CD4-positive, alpha-beta T cell (primary cell): ENCODE data around the gene USF2. TPM values are rescaled to one million over a fixed set of nuclear protein-coding genes. Genes with fewer than 3 reads are reported as not detected.

Experiments used
- ATAC-seq: fragments of 200-7000 bp; cut with Tn5 transposase; one replicate; pipeline ENCODE4 v1.10.0; 2022; ENCODE audit warnings: mild to moderate bottlenecking; ENCODE audit not compliant: poor library complexity
- CTCF ChIA-PET: fragments of 350-600 bp; sonication (Branson Sonifier 250); formaldehyde crosslinking; loops from one replicate; lab custom pipeline; 2021; ENCODE audit warnings: antibody characterized with exemption, inconsistent platforms; lab: Charles Lee
- POLR2A ChIA-PET: fragments of 350-600 bp; sonication (Branson Sonifier 250); formaldehyde crosslinking; loops from one replicate; lab custom pipeline; 2021; ENCODE audit warnings: antibody characterized with exemption, inconsistent platforms; lab: Charles Lee
- DNase-seq, 14 experiments: peaks; one replicate each; pipeline ENCODE4 v3.0.0-alpha.2; 2013 to 2020; ENCODE audit warnings: mixed read lengths in 2 of 14
- H3K27ac ChIP-seq, 2 donors: one replicate each; pipeline versions ENCODE4 v1.5.1 to v1.7.0; 2013; ENCODE audit warnings: low read length in 2 of 2, low read depth in 1 of 2, mild to moderate bottlenecking in 1 of 2
- H3K27me3 ChIP-seq, 2 experiments: 1 replicate in 1 of 2; 2 replicates in 1 of 2; pipeline versions ENCODE4 v1.6.1 to v1.7.0; 2013; ENCODE audit warnings: low read length in 2 of 2, control low read depth in 1 of 2, mild to moderate bottlenecking in 1 of 2, moderate library complexity in 1 of 2; ENCODE audit not compliant: insufficient read depth in 2 of 2, control insufficient read depth in 1 of 2
- H3K36me3 ChIP-seq: one replicate; pipeline ENCODE4 v1.6.1; 2013; ENCODE audit warnings: low read length, control low read depth; ENCODE audit not compliant: insufficient read depth
- H3K4me1 ChIP-seq: one replicate; pipeline ENCODE4 v1.6.1; 2013; ENCODE audit warnings: low read length, control low read depth; ENCODE audit not compliant: insufficient read depth
- H3K4me3 ChIP-seq: one replicate; pipeline ENCODE4 v1.5.1; 2013; ENCODE audit warnings: mild to moderate bottlenecking, low read length, moderate library complexity
- H3K9me3 ChIP-seq, 2 experiments: 1 replicate in 1 of 2; 2 replicates in 1 of 2; pipeline versions ENCODE4 v1.6.1 to v1.7.0; 2013; ENCODE audit warnings: low read length in 2 of 2, mild to moderate bottlenecking in 2 of 2, control low read depth in 1 of 2, moderate library complexity in 1 of 2; ENCODE audit not compliant: control insufficient read depth in 1 of 2, insufficient read depth in 1 of 2
- H3K27ac Mint-ChIP-seq: one replicate; pipeline ENCODE4 v1.8.0; 2020; ENCODE audit warnings: mixed read lengths
- H3K27me3 Mint-ChIP-seq: one replicate; pipeline ENCODE4 v1.8.0; 2021; ENCODE audit warnings: mixed read lengths
- H3K36me3 Mint-ChIP-seq: one replicate; pipeline ENCODE4 v1.8.0; 2021; ENCODE audit warnings: low read depth, mixed read lengths
- H3K4me1 Mint-ChIP-seq: one replicate; pipeline ENCODE4 v1.8.0; 2021; ENCODE audit warnings: low read depth, mixed read lengths
- H3K4me3 Mint-ChIP-seq: one replicate; pipeline ENCODE4 v1.8.0; 2020; ENCODE audit warnings: mild to moderate bottlenecking, mixed read lengths
- H3K9me3 Mint-ChIP-seq: one replicate; pipeline ENCODE4 v1.8.0; 2020; ENCODE audit warnings: mixed read lengths
- intact Hi-C, 2 experiments: fragments of 100-400 bp; cut with DNase I in 1 of 2; cut with micrococcal nuclease in 1 of 2; formaldehyde crosslinking; loops; one replicate each; pipeline versions ENCODE4 v1.15.1 to v1.9.0; 2023 to 2025; cut with DNase I, micrococcal nuclease
- total RNA-seq, 174 experiments: library from RNA in 2 of 174; stranded (reverse) in 2 of 174; gene quantifications; one replicate each; pipeline ENCODE4 v1.2.3 and lab custom pipeline; 2021 to 2026
- TF ChIP-seq, protein P1 (sequence below): fragments of 200-600 bp; IDR thresholded peaks from one replicate; pipeline ENCODE4 v1.8.0; 2022; ENCODE audit warnings: antibody characterized with exemption, mild to moderate bottlenecking

Gene USF2
- total RNA-seq, 2 experiments from 2014 or later: 335 to 344 TPM

DNA sequence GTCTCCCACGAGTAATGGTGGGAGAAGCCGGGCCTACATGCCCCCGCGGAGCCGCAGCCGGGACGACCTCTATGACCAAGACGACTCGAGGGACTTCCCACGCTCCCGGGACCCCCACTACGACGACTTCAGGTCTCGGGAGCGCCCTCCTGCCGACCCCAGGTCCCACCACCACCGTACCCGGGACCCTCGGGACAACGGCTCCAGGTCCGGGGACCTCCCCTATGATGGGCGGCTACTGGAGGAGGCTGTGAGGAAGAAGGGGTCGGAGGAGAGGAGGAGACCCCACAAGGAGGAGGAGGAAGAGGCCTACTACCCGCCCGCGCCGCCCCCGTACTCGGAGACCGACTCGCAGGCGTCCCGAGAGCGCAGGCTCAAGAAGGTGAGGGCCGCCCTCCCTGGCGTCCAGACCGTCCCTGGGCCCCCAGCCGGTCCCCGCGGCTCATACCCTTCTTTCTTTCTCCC is 1.4 kb upstream of the USF2 start:
- ChIA-PET CTCF (interaction anchor here (1.2 kb wide), 1 partner anchor 113 kb away, joined by 3 read pairs; no protein-coding TSS in a partner anchor), POLR2A (interaction anchor here (0.7 to 4.1 kb wide), 11 partner anchors 12 to 195 kb away, joined by 3 to 27 read pairs (median 7); partner anchors contain the start of gene FXYD5)
- peak overlapping the region; percentile 92 for H3K27ac Mint-ChIP-seq
- DNase-seq: peak in 10 of 14 experiments; percentile 28 to 59 (median 40)
- peak; percentile 16 for ATAC-seq
- Histone ChIP-seq H3K9me3 (no peaks in the 10 kb centered on the region), H3K4me1 (peaks cover 55% of the 10 kb centered on the region), H3K36me3 (peaks cover 30% of the 10 kb centered on the region), H3K27me3 (no peaks in the 10 kb centered on the region), H3K4me3 (peak overlapping the region; percentile 78), H3K27ac (peak overlapping the region; percentile 79 to 83)
- intact Hi-C loops: loop anchor here (2.0 to 10.0 kb wide), 5 partner anchors 17 to 447 kb away; partner anchors contain the start of genes FXYD7 (in 1 of the 2) and KMT2B (in 1 of the 2)
- peaks cover 33% of the 10 kb centered on the region for H3K4me1 Mint-ChIP-seq
- H3K27me3 Mint-ChIP-seq: no peaks in the 10 kb centered on the region
- peak overlapping the region; percentile 95 for H3K4me3 Mint-ChIP-seq
- H3K9me3 Mint-ChIP-seq: no peaks in the 10 kb centered on the region
- TF ChIP-seq, protein P1, sequence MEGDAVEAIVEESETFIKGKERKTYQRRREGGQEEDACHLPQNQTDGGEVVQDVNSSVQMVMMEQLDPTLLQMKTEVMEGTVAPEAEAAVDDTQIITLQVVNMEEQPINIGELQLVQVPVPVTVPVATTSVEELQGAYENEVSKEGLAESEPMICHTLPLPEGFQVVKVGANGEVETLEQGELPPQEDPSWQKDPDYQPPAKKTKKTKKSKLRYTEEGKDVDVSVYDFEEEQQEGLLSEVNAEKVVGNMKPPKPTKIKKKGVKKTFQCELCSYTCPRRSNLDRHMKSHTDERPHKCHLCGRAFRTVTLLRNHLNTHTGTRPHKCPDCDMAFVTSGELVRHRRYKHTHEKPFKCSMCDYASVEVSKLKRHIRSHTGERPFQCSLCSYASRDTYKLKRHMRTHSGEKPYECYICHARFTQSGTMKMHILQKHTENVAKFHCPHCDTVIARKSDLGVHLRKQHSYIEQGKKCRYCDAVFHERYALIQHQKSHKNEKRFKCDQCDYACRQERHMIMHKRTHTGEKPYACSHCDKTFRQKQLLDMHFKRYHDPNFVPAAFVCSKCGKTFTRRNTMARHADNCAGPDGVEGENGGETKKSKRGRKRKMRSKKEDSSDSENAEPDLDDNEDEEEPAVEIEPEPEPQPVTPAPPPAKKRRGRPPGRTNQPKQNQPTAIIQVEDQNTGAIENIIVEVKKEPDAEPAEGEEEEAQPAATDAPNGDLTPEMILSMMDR: no peak
- H3K36me3 Mint-ChIP-seq: peaks cover 52% of the 10 kb centered on the region

DNA sequence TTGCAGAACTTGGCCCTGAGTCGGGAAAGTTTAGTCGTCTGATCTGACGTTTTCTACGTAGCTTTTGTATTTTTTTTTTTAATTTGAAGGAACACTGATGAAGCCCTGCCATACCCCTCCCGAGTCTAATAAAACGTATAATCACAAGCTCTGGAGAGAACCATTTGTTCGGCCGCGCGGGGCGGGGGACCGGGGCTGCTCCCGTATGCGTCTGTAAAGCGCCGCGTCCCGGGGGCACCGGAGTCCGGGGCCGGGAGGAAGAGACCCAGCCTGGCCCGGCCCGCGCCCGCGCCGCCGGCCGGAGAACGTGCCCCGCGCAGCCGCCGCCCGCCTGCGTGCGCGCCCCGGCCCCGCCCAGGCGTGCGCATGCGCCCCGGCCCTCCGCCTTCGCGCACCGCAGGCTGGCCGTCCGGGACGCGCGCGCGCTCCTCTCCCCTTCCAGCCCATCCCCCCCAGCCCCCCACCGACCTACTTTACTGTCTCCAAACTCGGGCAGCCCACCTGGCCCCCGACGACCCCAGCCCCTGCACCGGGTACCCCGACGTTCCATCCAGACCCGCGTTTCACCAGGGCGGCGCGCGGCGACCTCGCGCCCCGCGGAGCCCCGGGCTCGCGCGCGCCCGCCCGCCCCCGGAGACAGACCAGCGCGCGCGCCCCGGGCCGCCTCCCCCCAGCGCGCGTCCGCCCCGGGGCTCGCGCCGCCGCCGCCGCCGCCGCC is 785 bp upstream of the USF2 start:
- Mint-ChIP-seq H3K9me3 (no peaks in the 10 kb centered on the region), H3K27me3 (no peaks in the 10 kb centered on the region), H3K27ac (peak overlapping the region; percentile 92), H3K36me3 (peaks cover 57% of the 10 kb centered on the region), H3K4me1 (peaks cover 34% of the 10 kb centered on the region), H3K4me3 (peak overlapping the region; percentile 95)
- TF ChIP-seq, protein P1: no peak
- peaks cover 34% of the 10 kb centered on the region for H3K36me3 ChIP-seq
- peak overlapping the region; percentile 78 for H3K4me3 ChIP-seq
- peak overlapping the region; percentile 79 to 83 for H3K27ac ChIP-seq
- ATAC-seq (peak; percentile 55), DNase-seq (peak; percentile 55 to 94 (median 76))
- no peaks in the 10 kb centered on the region for H3K9me3 ChIP-seq
- CTCF ChIA-PET: interaction anchor here (1.2 kb wide), 1 partner anchor 114 kb away, joined by 3 read pairs; no protein-coding TSS in a partner anchor
- intact Hi-C loops: loop anchor here (2.0 to 10.0 kb wide), 6 partner anchors 17 to 447 kb away; partner anchors contain the start of genes FXYD7 (in 2 of the 2) and KMT2B (in 1 of the 2)
- H3K4me1 ChIP-seq: peaks cover 57% of the 10 kb centered on the region
- no peaks in the 10 kb centered on the region for H3K27me3 ChIP-seq
- POLR2A ChIA-PET: interaction anchor here (0.7 to 4.1 kb wide), 14 partner anchors 11 to 195 kb away, joined by 3 to 27 read pairs (median 6); partner anchors contain the start of gene FXYD5

DNA sequence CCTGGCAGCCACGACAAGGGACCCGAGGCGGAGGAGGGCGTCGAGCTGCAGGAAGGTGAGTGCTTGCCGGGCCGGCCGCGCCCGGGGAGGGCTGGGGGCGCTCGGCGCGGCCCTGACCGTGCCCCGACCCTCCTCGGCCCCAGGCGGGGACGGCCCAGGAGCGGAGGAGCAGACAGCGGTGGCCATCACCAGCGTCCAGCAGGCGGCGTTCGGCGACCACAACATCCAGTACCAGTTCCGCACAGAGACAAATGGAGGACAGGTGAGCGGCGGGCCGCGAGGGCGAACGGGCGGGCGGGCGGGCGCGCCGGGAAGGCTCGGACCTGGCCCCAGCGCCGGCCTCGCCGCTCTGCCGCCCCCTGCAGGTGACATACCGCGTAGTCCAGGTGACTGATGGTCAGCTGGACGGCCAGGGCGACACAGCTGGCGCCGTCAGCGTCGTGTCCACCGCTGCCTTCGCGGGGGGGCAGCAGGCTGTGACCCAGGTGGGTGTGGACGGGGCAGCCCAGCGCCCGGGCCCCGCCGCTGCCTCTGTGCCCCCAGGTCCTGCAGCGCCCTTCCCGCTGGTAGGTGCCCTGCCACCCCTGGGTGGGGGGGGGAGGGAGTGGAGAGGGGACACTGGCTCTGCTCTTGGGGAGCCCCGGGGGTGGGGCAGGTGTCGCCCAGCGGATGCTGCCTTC is 816 bp downstream of the USF2 start:
- H3K27ac Mint-ChIP-seq: peak overlapping the region; percentile 81
- peak overlapping the region; percentile 32 for H3K4me3 ChIP-seq
- TF ChIP-seq, protein P1: peak; percentile 77
- no peaks in the 10 kb centered on the region for H3K9me3 Mint-ChIP-seq
- H3K4me1 Mint-ChIP-seq: peaks cover 41% of the 10 kb centered on the region
- H3K36me3 ChIP-seq: peaks cover 48% of the 10 kb centered on the region
- H3K27me3 ChIP-seq: no peaks in the 10 kb centered on the region
- peaks cover 73% of the 10 kb centered on the region for H3K36me3 Mint-ChIP-seq
- DNase-seq: peak; percentile 63 to 90 (median 74)
- peak overlapping the region in 1 of 2 donors; percentile 65 for H3K27ac ChIP-seq
- ATAC-seq: peak; percentile 46
- ChIA-PET POLR2A (interaction anchor here (0.5 to 4.1 kb wide), 9 partner anchors 8 to 182 kb away, joined by 3 to 27 read pairs (median 4); no protein-coding TSS in a partner anchor), CTCF (interaction anchor here (0.6 to 1.7 kb wide), 4 partner anchors 29 to 129 kb away, joined by 3 to 6 read pairs (median 4); no protein-coding TSS in a partner anchor)
- no peaks in the 10 kb centered on the region for H3K9me3 ChIP-seq
- intact Hi-C loops: loop anchor here (2.0 to 10.0 kb wide), 6 partner anchors 52 to 445 kb away; partner anchors contain the start of genes FXYD7 (in 2 of the 2) and KMT2B (in 1 of the 2)
- H3K27me3 Mint-ChIP-seq: no peaks in the 10 kb centered on the region
- H3K4me1 ChIP-seq: peaks cover 54% of the 10 kb centered on the region
- H3K4me3 Mint-ChIP-seq: peak overlapping the region; percentile 83
